Fibroblast of lung (primary cell): ENCODE measurements around the gene ARID1B.

Source experiments
- EZH2 ChIP-seq: IDR thresholded peaks from 2 replicates; pipeline ENCODE4 v1.5.1; 2012; ENCODE audit warnings: low read length, control low read depth, mild to moderate bottlenecking; ENCODE audit errors: missing control alignments
- TF ChIP-seq, protein P1 (sequence below), 2 donors: IDR thresholded peaks in 1 of 2; conservative IDR thresholded peaks in 1 of 2; 1 replicate in 1 of 2; 2 replicates in 1 of 2; pipeline ENCODE4 v1.5.1; 2011 to 2012; ENCODE audit warnings: low read length in 2 of 2, control low read depth in 1 of 2, inconsistent platforms in 1 of 2, low read depth in 1 of 2, mild to moderate bottlenecking in 1 of 2

DNA sequence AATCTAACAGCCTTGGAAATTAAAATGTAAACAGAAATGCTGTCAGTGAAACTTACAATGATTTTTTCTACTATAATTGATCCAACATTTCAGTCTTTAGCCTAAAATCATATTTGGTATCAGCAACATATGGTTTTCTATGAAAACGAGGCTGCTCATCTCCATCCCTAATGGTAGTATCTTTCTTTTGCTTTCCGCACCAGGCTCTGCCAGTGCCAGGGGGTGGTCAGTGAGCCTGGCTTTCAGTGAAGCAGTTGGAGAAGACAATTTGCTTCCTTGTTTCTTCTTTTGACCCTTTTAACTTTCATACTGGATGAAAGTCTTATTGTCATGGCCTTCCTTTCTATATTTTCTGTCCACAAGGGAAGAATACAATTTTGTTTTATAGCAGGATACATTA, 258.4 kb downstream of the ARID1B start:
- TF ChIP-seq, protein P1, sequence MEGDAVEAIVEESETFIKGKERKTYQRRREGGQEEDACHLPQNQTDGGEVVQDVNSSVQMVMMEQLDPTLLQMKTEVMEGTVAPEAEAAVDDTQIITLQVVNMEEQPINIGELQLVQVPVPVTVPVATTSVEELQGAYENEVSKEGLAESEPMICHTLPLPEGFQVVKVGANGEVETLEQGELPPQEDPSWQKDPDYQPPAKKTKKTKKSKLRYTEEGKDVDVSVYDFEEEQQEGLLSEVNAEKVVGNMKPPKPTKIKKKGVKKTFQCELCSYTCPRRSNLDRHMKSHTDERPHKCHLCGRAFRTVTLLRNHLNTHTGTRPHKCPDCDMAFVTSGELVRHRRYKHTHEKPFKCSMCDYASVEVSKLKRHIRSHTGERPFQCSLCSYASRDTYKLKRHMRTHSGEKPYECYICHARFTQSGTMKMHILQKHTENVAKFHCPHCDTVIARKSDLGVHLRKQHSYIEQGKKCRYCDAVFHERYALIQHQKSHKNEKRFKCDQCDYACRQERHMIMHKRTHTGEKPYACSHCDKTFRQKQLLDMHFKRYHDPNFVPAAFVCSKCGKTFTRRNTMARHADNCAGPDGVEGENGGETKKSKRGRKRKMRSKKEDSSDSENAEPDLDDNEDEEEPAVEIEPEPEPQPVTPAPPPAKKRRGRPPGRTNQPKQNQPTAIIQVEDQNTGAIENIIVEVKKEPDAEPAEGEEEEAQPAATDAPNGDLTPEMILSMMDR (conservative IDR thresholded peaks at IDR 0.05 in 1 of 2, IDR thresholded peaks at IDR 0.05 in 1 of 2; ENCODE audit: low read depth in 1 of 2, low read length in 2 of 2) = no peak
- TF ChIP-seq EZH2 = no peak
